GM15510 (cell line): ENCODE data around the gene JAZF1.

ENCODE experiments used
- POLR2A ChIP-seq: IDR thresholded peaks from 3 replicates; pipeline ENCODE4 v1.6.1; 2011; ENCODE audit warnings: borderline replicate concordance; ENCODE audit not compliant: insufficient read length; ENCODE audit errors: extremely low read depth

The JAZF1 gene

DNA sequence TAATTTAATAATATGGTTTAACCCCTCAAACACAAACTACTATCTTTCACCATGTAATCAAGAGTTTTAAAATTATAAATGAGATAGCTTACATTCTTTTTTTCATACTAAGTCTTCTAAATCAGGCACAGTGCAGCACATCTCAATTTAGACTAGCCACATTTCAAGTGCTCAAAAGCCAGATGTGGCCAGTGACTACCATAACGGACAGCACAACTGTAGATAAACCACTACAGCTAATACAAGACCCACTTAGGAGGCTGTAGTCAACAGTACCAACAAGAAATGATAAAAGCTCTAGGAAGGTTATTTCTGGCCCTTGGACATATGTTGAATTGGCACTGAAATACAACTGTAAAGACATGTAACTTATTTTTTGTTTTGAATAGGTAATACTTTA is 65.3 kb downstream of the JAZF1 start:
- TF ChIP-seq POLR2A = no peak

DNA sequence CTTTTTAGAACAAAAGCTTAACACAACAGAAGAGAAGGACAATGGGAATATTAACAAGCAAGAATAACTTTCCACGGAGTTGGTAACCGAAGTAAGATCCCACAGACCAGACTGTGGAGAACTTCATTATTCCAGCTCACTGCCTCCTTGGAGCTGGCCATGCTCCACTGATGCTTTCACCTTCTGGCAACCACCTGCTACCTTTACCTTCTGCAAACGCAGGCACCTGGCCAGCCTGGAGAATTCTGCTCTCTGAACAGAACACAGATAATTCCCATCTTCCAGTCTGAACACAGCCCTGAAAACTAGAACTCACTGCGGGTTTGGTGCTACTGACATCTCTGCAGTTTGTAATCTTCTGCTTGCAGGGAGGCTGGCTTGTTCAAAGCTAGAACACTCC is 66.5 kb downstream of the JAZF1 start:
- no peak for TF ChIP-seq POLR2A

DNA sequence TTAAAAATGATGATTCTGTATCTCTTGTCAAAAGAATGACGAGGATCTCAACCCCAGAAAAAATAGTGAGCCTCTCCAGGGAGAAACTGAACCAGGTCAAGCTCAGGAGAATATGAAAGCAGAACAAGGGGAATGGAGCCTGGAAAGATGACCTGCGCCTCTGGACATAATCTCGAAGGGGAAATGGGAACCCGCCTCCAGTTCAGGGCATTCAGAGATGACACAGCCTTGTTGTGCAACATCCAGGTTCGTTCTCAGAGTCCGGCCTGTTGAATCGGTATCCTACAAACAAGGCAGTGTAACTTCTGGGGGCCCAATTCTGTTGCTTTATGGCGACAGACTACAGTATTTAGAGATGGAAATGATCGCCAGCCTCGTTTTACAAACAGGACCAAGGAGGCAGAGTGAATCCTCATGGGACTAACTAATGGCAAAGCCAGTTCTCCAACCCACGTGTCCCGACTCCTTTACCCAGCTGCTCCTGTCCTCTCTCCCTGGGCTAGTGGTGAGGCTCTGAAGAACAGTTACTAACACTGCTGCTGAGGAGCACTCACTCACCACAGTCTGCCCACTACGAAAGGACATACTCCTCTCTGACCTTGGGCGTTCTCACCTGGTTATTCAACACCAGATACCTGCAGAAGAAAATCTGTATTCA is 67.6 kb downstream of the JAZF1 start:
- no peak for TF ChIP-seq POLR2A

DNA sequence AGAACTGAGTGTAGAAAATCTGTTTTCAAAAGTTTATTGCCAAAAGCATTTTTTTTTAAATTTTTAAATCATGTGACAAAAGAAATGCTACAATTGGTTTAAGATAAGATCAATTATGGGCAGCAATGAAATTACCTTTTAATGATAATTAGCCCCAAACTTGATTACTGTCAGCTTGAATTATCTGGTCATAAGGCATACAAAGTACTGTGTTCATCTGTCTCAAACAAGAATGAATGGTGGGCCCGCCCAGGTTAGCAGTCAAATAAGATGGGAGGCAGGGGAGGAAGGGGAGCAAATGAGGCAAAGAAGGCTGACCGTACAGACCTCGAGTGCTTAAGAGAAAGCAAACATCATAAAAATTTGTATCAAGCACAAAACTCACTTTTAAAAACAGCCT is 68.1 kb downstream of the JAZF1 start:
- TF ChIP-seq POLR2A = no peak

DNA sequence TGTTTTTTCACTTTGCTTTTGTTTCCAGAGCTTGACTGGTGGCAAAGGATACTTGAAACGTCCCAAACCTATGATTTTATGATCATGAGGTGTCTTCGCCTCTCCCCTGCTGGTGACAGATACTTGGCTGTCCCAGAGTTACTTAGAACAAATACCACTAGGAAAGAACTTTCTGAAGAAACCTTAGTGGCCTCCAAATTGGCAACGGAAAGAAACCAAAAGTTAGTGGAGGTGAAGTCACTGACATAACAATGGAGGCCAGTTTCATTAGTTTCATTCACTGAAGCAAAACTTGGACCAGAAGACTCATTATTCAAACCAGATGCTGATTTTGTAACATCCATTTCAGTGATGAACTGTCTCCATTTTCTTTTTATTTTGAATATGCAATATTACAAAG is 68.6 kb downstream of the JAZF1 start:
- TF ChIP-seq POLR2A = no peak

DNA sequence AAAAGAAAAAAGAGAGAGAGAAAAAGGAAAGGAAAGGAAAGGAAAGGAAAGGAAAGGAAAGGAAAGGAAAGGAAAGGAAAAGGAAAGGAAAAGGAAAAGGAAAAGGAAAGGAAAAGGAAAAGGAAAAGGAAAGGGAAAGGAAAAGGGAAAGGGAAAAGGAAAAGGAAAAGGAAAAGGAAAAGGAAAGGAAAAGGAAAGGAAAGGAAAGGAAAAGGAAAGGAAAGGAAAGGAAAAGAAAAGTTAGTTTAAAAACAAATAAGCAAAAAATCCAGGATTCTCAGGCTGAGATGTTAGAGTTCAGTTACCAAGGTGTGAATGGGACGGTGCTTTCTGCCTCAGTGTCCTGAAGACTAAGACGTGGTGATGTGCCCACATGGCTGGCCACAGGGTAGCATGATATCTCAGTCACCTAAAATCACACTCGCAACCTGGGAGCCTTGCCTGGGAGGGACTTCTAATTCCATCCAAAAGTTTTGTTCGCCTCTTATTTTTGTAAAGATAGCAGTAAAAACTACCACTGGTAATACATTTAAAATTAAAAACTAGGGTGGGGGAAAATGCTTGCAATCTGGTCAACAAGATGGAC is 70.1 kb downstream of the JAZF1 start:
- no peak for TF ChIP-seq POLR2A

DNA sequence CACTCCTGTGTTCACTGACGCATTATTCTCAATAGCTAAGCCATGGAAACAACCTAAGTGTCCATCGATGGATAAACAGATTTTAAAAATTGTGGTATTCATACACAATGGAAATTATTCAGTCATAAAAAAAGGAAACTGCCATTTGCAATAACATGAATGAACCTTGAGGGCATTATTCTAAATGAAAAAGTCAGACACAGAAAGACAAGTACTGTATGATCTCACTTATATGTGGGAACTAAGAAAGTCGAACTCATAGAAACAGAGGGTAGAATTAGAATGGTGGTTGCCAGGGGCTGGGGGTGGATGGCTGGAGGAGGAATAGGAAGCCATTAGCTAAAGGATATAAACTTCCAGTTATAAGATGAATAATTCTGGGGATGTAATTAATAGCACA is 71.8 kb downstream of the JAZF1 start:
- no peak for TF ChIP-seq POLR2A

DNA sequence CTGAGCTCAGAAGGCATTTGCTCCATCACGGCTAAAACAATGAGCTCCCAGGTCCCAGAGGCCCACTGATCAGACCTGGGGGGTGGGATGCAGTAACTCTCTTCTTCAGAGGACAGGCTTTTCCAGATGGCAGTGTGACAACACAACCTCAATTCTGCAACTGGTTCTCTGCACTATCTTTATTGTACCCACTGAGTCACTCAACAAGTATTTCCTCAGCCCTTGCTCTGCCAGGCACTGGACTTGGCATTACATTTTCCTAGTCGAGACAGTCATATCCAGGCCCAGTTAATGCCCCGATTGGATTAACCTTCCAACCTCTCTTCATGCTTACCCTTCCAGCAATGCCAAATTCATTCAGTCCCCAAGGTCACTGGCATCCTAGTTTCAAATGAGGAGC is 72.6 kb downstream of the JAZF1 start:
- no peak for TF ChIP-seq POLR2A

DNA sequence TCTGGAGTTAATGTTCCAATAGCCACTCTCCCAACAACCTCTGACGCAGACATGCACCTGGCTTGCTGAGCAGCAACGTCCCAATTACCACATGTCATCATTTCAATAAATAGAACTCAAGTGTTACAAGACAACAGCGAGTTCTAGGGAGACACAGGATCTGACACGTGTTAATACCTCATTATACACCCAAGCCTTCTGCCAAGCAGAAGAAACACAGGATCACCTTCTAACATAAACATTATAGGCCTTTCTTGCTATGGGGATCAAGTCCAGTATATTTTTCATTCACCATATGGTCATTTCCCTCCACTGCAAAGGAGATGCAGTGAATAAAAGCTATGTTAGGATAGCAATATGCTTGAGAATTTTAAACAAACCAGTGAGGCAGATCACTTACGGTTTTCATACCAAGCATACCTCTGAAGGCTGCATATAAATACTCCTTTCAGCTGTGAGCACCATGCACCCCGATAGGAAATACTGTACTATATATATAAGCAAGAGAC is 74.2 kb downstream of the JAZF1 start:
- TF ChIP-seq POLR2A = no peak

DNA sequence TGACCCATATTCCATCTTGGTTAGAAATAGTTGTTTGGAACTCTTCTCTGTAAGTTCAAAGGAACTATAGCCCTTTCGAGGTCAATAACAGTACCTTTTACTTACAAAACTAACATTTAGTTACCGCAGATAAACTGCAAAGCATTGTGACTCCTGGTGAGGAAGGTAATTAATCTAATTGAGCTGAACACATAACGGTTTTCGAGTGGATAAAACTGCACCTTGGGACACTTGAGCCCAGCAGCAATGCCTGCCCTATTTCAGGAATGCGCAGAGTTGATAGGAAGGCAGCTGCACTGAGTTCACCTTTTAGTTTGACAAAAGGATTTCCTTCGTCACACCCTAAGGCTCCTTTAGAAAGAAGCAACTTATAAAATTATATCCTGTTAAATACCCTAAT is 75.4 kb downstream of the JAZF1 start:
- TF ChIP-seq POLR2A = no peak

DNA sequence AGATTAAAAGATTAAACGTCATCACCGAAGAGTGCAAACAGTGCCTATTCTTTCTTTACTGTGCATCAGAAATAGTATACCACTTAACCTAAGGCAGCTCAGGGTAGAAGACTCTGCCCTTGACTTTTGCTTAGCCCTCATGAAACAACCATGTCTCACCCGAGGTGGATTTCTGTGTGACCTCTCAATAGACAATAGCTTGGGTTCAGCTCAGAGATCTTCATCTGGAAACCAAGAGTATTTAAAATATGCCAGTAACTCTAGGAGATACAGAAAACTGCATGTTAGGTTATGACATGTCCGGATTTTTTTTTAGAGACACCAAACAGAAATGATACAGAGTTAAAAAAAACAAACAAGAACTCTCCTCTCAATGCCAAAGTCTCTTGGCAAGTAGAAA is 75.8 kb downstream of the JAZF1 start:
- TF ChIP-seq POLR2A = no peak

DNA sequence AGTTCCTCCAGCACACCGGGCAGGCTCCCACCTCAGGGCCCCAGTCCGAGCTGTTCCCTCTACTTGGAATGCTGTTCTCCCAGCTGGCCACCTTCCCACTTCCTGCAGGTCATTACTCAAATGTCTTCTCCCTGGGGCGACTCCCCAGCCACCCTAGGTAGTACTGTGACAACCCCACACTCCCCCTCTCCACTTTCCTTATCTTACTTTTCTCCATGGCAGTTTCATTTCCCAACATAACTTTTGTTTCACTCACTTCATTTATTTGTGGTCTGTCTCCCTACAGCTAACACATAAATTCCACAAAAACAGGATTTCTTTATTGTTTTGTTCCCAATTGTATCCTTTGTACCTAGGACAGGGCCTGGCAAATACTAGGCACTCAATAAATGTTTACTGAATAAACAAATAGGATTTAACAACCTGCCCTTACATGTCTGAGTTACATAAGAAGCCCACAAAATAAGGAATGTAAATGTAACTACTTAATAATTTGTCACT is 76.5 kb downstream of the JAZF1 start:
- TF ChIP-seq POLR2A = no peak

DNA sequence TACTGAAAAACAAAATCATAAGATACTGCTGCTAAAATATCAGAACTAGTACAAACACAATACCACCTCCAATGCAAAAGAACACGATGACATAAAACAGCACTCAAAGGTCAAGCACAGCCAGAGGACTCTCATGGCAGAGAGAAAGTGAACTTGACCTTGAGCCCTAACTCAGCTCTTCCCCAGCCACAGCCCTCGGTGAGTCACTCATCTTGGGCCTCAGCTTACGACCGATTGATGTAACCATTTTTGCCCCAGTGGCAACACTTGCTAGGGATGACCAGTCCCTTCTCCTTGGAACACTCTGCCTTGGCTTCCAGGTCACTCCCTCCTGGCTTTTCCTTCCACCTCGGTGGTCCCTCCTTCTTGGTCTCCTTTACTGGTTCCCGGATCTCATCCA is 77.8 kb downstream of the JAZF1 start:
- TF ChIP-seq POLR2A = no peak

DNA sequence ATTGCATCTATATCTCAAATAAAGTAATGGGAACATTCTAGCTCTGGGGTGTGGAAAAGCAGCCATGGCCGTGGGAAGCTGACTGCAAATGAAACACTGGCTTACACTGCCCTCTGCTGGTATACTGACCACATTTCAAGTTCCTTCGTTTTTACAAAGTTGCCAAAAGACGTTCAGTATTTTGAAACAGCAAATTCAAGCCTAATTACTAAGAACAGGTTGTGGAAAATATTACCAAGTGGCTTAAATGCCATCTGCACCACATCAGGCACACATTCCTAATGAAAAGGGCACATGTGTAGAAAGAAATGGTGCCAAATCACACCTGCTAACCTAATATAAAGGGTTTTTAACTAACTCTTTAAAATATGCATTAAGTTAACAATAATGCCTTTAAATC is 83.9 kb downstream of the JAZF1 start:
- TF ChIP-seq POLR2A = no peak

DNA sequence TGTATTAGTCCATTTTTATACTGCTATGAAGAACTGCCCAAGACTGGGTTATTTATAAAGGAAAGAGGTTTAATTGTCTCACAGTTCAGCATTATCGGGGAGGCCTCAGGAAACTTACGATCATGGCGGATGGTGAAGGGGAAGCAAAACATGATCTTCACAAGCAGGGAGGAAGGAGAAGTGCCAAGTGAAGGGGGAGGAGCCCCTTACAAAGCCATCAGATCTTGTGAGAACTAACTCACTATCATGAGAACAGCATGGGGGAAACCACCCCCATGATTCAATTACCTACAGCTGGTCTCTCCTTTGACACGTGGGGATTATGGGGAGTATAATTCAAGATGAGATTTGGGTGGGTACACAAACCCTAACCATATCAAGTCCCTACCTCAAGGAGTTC is 85.4 kb downstream of the JAZF1 start:
- TF ChIP-seq POLR2A = no peak

DNA sequence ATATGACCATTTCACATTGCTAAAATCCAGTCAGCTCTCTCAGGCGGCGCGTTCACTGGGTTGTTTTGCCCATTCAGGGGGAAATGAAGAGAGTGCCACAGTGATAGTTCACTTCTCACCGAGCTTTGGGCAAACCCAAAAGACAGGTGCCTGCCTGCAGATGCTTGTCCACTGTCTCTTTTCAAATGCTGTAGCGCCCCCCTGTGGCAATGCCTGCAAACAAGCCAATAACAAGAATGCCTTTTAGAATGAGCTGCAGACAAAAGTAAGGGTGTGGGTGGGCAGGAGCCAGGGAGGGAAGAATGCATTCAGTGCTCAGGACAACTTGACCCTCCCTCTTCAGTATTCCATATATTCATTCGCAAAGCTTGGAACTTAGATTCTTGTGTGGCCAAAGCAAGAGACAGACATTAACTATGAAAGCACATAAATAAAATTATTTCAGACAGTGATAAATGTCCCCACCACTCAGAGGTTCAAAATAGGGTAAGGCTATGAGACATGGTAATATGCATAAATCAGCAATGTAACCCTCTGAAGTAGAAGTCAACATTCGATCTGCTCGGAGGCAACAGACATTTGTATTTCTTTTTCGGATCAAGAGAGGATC is 86.9 kb downstream of the JAZF1 start:
- no peak for TF ChIP-seq POLR2A
